LHCN-M2 (cell line): Measurements from ENCODE around the gene TMEM131. TPM values are rescaled to one million over a fixed set of nuclear protein-coding genes. Genes with fewer than 3 reads are reported as not detected.

Source experiments
- DNase-seq: peaks from one replicate; pipeline ENCODE4 v3.0.0-alpha.2; 2012; ENCODE audit warnings: low read depth
- total RNA-seq: library from RNA; depleted of rRNA; stranded (reverse); fragments of >200 nt; gene quantifications from 2 replicates; pipeline ENCODE4 v1.2.3, GENCODE V29; 2014

Gene TMEM131
- total RNA-seq, 1 experiment from 2014 or later = 45.9 TPM

DNA sequence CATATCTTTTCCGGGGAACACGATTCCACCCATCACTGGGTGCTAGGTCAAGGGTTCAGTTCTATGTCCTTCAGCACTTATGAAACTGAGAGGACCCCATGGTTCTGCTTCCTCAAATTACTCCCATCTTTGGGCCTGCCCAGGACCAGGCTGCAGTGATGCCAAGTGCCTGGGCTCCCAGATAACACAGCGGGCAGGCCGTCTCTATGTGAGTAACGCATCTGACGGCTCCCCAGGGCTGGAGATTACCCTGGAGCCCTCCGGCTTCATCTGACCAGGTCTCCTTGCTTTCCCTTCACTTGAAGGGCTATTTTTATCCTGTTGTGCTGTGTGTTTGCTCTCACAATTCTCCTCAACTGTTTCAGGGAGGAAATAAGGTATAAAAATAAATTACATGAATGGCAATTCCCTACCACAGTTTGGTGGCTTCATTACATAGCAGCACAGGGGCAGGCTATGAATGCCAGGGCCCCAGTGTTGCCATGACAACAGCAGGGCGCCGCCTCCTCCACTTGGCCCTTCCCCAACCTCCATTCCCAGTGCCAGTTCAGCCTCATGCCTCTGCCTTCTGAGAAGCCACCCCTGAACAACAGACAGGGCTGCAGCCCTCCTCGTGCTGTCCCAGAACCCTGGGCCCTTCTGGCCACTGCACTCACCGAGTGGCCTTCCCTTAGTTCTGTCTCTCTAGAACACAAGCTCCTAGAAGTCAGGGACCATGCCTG is 25.4 kb upstream of the TMEM131 start:
- no peak for DNase-seq

DNA sequence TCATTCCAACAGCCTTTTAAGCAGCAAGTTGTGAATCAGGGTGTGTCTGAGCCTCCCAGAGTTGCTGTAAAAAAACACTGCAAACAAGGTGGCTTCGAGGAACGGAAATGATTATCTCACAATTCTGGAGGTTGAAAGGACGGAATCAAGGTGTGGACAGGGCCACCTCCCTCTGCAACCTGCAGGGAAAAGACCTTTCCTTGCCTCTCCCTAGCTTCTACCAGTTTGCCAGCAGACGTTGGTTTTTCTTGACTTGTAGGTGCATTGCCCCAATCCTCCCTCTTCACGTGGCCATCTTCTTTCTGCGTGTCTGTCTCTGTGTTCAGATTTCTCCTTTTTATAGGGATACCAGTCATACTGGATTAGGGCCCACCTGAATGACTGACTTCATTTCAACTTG is 24.8 kb upstream of the TMEM131 start:
- DNase-seq = no peak

DNA sequence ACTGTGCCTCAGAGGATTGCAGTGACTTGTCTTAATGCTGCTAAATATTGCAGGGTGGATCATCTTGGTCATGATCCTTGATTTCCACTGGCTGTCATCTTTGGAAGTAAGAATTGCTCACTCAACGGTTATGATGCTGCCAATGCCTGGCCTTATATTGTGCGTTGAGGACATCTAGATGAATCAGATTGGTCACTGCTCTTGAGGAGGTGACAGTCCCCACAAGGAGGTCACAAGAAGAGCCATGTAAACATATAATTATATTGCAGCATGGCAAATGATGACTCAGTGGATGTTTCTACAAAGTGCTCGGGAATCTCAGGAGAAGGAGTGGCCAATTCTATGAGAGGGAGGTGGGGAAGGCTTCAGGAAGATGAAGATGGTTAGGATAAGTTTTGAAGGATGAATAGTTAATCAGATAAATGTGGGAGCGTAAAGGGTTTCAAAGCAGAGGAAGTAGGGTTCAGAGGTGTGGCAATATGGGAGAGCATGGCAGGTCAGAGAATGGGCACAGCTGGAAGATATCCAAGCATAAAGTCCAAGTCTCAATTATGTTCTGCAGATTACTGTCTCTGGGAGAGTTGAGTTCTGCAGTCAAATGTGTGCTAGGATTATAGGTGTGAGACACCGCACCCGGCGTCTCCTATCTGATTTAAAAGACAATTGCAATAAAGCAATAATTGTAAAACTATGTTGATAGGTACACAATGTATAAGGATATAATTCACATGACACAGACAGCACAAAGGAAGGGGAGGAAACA is 21.3 kb upstream of the TMEM131 start:
- DNase-seq = no peak

DNA sequence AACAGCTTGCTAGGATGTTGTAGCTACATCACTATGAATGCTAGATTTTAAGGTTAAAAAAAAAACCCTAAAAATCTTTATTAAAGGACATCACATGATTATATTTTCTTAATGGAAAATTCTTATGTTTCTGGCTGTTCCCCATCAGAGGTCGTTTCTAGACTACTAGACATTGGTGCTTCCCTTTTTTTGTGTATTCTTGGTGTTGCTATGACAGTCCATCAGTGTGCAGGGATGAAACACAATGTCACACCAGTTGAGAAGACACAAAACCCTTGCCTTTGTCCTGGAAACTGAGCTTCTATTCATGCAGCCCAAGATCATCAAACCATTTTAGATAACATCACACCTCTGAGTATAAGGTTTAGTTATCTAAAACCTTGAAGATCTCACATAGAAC is 19.9 kb upstream of the TMEM131 start:
- no peak for DNase-seq

DNA sequence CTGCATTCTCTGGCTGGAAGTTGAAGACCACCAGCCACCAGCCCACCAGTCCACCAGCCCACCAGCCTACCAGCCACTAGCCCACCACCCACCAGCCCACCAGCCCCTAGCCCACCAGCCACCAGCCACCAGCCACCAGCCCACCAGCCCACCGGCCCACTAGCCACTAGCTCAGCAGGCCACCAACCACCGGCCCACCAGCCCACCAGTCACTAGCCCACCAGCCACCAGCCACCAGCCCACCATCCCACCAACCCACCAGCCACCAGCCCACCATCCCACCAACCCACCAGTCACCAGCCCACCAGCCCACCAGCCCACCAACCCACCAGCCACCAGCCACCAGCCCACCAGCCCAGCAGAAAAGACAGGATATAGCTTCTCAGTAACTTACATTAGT is 18.6 kb upstream of the TMEM131 start:
- no peak for DNase-seq

DNA sequence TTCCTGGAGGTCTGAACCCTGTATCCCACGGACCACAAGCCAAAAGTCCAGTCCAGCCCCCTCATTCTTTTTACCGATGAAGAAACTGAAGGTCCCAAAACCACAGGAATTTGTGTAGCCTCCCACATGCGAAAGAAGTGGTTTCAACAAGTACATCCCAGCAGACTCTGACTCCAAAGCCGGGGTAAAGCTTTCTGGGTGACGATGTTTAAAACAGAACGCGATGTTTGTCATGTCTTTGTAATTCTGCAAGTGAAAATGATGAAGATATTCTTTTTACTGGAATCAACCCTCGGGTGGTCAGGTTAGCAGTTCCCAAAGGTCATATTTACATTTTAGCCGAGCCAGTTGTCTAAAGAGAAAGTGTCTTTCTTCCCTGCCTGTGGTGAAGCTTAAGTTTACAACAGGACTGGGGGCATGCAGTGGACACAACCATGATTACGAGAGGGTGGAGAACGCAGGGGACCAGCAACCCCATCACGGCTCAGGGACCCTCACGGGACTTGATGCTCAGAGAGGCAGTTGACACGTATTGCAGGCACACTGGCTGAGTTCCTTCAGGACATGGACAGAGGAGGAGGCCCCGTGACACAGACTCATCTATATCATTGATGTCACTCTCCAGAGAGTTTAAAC is 17.8 kb upstream of the TMEM131 start:
- peak; percentile 37 for DNase-seq

DNA sequence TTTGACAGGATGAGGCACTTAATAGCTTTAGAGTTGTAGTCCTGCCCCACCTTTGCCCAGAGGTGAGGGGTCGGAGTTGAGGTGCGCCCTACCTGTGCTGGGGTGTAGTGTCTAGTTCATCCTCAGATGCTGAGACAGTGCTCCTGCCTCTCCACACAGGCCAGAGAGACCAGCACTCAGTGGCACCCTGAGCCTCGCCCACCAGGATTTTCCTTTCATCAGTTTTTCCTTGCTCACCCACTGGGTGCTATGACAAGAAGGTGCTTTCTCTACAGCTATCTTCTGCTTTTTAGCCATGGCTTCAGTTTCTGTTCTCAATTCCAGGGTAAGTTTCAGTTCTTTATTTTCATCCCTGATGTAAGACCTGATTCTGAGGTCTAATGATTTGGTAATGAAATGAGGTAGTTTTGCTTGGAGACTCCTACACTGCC is 16.8 kb upstream of the TMEM131 start:
- DNase-seq = no peak

DNA sequence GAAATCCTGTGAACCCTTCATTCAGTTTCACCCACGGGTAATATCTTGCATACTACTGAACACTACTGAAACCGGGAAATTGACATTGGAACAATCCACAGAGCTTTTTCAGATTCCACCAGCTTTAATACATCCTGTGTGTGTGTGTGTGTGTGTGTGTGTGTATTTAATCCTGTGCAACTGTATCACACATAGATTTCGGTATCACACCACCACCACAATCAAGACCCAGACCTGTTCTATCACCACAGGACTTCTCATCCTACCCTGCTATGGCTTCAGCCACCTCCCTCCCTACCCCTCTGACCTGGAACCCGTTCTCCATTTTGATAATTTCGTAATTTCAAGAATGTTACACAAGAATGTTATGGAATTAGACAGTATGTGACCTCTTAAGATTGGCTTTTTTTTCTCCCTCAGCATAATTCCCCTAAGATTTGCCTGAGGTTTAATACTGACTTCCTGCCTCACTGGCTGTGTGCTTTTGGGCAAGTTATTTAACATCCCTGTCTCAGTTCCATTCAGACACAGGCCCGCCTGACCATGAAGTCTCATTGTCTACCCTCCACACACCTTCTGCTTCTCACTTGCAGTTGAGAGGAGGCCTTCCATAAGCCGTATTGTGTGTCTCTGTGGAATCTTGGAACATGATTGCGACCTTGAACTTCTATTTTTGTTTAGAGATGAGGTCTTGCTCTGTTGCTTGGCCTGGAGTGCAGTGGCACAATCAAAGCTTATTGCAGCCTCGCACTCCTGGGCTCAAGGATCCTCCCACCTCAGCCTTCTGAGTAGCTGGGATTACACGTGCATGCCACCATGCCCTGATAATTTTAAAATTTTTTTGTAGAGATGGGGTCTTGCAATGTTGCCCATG is 14.4 kb upstream of the TMEM131 start:
- DNase-seq = no peak

DNA sequence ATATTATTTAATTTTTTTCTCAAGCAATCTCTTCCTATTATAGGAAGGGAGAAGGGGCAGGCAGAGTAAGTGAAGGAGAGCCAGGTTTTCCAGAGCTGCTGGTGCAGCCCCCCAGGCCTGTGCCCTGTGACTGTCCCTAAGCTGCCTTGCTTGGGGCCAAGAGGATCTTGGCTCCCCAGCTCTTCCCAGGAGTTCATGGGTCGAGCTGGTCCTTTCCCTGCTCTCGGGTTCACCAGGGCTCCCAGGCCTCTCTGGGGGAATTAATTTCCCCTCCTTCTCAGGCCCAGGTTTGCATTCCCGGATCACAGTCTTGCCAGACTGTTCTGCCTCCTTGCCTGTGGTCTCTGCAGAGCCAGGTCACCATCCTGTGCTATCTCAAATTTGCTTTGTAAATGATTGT is 12.7 kb upstream of the TMEM131 start:
- DNase-seq = no peak

DNA sequence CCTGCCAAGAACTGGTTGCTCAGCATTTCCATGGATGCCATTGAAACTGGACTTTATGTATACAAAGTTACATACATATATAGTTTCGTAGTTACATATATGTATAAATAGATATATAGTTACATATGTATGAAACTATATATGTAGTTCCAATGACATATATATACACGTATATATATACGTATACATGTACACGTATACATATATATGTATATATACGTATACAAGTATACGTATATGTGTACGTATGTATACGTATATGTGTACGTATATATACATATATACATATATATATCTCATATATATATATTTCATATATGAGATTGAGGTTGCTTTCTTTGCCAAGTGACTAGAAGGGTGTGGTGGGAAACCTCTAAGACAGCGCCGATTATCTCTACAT is 10.6 kb upstream of the TMEM131 start:
- DNase-seq = no peak

DNA sequence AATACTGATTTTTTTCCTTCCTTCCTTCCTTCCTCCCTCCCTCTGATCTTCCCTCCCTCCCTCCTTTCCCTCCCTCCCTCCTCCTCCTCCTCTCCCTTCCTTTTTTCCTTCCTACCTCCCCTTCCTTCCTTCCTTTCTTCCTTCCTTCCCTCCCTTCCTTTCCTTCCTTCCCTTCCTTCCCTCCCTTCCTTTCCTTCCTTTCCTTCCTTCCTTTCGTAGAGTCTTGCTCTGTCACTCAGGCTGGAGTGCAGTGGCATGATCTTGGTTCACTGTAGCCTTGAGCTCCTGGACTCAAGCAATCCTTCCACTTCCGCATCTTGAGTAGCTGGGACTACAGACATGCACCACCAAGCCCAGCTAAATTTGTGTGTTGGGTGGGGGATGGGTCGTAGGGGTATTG is 8.9 kb upstream of the TMEM131 start:
- DNase-seq = no peak

DNA sequence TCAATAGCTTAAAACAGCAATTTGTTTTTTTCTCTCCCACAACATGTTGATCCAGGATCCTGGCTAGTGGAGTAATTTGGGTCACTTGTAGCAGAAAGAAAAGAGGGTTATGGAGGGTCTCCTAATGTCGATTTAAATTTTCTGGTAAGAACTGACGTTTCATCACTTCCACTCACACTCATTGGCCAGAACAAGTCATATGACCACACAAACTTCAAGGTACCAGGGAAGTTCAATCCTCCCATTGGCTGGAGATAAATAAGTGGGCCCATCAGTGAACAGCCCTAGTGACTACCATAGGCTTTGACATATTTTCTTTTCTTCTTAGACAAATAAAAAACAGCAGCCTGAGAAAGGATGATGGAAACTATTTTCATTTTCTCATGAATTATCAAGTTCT is 8.3 kb upstream of the TMEM131 start:
- no peak for DNase-seq

DNA sequence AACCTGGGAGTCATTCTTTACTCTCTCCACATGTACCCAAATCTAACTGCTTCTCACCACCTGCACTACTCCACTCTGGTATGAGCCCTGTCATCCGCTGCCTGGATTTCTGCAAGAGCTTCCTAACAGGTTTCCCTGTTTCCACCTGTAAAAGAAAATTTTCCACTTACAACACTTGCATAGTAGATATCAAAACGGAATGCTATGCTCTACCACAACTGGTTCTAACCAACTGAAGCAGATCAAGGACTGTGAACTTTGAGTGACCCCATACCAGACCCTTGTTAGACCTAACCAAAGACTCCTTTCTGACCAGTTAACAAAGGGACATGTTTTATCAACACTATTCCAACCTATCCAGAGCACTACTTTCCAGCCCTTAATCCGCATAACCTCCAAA is 3.8 kb upstream of the TMEM131 start:
- no peak for DNase-seq

DNA sequence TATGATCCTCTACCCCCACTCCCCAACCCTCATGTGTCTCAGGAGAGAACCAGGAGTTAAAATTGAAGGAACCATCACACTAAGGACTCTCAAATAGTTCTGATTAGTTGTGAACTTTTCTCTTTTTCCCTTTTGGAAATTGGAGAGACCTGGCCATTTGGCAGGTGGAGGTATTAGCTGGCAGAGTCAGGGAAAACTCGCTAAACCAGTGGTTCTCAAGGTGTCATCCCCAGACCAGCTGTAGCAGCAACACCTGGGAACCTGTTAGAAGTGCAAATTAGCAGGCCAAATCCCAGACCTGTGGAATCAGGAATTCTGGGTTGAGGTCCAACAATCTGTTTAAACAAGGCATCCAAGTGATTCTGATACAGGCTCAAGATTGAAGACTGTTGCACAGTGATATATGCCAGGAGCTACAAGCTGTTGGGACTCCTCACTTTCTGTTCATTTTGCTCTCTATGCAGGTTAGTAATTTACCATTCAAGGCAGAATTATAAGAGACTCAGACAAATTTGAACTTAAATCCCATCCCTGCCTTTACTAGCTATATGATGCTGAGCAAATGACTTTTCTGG is 2.8 kb upstream of the TMEM131 start:
- no peak for DNase-seq

DNA sequence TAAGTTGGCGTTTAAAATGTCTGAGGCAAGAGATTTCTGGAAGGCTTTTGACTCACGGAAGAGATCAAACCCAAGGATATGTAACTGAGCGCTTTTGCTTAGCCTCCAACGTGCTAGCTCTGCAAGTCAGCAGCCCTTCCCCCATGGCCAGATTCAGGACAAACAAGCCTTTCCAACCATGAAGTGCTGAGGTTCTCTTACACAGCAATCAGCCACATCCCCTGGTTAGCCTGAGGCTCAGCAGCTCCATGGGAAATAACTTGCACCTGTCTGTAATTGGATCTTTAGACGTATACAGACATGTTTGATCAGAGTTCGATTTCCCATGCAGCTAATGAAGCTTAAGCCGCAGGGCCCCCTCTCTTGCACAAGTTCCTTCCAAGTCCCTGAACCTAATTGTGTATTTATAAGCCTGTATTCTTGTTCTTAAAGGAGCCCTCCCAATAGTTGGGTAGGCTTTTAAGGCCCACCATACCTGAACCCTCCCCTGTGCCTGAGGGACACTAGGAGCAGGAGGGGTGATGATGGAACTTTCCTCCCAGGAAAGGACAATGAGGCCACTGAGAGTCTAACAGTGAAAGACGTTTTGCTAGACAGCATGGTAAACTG is 2.1 kb upstream of the TMEM131 start:
- DNase-seq = no peak

DNA sequence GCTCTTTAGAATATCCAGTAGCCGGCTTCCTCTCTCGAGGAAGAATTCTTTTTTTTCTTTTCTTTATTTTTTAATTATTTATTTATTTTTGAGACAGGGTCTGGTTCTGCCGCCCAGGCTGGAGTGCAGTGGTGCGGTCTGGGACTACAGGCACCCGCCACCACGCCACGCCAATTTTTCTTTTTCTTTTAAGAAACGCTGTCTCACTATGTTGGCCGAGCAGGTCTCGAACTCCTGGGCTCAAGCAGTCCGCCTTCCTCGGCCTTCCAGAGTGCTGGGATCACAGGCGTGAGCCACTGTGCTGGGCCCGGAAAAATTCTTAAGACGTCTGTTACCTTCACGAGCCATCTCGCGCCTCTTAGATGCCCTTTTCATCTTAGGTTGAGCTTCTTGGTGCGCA is 931 bp upstream of the TMEM131 start:
- DNase-seq = no peak

DNA sequence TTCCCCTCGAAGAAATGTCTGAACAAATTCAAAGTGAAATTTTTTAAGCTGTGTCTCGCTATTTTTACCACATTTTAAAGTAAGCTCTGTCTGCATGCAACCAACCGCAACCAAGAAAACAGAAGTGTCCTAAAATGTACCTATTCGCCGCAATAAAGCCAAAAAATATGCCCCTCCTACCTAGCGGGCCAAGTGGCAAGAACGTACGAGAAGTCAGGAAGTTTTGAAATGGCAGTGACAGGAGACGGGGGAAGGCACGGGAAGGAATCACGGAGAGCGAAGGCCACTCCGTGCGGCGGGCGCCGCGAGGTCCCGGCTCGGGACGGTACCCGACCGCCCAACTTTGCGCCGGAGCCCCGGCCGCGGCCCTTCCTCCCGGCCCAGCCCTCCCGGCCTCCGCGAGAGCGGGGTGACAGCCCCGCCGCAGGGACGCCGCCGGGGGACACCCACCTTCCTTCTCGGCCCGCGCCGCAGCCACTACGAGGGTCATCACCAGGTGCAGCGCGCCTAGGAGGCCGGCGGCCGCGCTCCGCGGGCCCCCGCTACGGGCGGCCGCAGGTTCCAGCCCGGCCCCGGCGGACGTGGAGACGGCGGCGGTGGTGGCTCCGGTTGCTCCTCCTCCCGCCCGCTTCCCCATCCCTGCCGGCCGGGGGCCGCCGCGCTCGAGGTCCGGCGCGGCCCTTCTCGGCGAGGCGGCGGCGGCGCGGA is 568 bp downstream of the TMEM131 start:
- no peak for DNase-seq

DNA sequence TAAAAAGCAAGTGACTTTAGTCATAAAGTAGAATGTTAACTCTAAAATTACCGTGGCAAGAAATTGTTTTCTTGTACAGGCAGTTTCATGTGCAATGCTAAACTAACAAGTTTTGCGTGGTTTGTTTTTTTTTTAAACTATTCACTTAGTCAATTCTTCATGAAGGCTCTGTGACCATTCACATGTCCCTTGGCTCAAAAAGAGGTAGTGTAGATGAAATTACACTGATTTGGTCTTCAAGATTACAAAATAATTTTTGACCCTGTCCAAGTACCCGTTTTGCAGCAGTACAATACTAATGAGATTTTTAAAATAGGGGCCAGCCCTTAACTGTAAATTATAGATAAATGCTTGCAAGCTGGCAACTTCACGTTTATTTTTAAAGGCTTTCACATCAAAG is 1.3 kb downstream of the TMEM131 start:
- no peak for DNase-seq

DNA sequence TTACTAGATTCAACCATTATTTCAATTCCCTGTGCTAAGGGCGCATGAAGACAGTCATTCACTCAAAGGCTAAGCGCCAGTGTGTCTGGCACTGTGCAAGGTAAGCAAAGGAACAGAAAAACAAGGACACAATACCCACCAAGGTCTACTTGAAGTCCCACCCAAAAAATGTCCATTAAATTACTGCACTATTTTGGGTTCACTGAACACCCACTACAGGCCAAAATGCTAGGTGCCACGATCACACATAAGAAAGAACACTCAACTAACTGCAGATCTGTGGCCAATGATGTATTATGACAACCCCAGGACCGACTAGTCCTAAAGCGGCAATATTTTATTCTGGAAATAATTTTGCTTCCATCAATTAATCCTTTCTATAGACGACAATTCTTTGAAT is 1.8 kb downstream of the TMEM131 start:
- DNase-seq = no peak
